ENCODE measurements around the gene NEUROD4.

Gene NEUROD4

DNA sequence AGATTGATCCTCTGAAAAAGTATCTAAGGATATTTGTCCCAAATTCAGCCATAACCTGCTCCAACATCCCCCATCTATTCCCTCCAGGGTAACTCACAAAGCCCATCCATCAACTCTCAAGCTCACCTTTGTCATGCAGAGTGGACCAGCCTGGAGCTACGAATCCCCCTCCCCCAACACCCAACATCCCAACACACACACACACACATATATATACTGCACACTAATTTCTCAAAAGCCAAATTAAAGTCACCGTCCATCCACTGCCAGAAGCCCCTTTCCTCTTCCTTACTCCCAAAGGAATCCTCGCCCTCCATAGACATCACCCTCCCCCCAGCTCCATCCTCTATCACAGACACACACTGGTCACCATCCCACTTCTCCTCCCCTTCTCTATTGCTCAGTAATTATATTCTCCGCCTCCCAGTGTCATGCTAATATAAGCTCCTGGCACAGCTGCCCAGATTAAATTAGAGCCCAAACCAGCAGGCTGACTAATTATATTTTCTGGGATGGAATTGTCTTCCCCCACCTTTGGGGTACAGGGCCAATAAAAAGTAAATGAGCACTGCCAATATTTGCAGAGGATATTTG, 21.7 kb upstream of the NEUROD4 start:
- no peak for DNase-seq (ENCODE audit: low read depth in 1 of 2, low spot score in 1 of 2)

DNA sequence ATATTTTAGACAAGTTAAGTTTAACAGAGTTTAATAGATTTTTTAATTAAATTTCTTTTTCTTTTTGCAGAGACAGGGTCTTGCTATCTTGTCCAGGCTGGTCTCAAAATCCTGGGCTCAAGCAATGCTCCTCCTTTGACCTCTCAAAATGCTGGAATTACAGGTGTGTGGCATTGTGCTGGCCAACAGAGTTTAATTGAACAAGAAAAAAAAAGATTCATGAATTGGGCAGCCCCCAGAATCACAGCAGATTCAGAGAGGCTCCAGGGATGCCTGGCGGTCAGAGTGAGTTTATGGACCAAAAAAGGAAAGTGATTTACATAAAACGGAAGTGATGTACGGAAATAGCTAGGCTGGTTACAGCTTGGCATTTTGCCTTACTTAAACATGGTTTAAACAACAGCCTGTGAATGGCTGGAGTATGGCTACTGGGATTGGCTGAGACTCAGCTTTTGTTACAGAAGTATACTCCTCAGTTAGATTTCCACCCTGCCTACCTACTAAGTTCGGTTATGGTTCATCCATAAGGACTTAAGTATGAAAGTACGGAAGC, 20.7 kb upstream of the NEUROD4 start:
- no peak for DNase-seq (ENCODE audit: low read depth in 1 of 2, low spot score in 1 of 2)

- no peak for DNase-seq (ENCODE audit: low read depth in 1 of 2, low spot score in 1 of 2)
Observed at GRCh38 chr12:55001198-55001868, 18.4 kb upstream of the NEUROD4 start.

- no peak for DNase-seq (ENCODE audit: low read depth in 1 of 2, low spot score in 1 of 2)
Observed at GRCh38 chr12:55002355-55002754, 17.4 kb upstream of the NEUROD4 start.

GRCh38 chr12:55008944-55009585, 10.7 kb upstream of the NEUROD4 start:
- no peak for DNase-seq (ENCODE audit: low read depth in 1 of 2, low spot score in 1 of 2)

- DNase-seq (ENCODE audit: low read depth in 1 of 2, low spot score in 1 of 2), result no peak
Observed at GRCh38 chr12:55017416-55017925, 2.3 kb upstream of the NEUROD4 start.

DNA sequence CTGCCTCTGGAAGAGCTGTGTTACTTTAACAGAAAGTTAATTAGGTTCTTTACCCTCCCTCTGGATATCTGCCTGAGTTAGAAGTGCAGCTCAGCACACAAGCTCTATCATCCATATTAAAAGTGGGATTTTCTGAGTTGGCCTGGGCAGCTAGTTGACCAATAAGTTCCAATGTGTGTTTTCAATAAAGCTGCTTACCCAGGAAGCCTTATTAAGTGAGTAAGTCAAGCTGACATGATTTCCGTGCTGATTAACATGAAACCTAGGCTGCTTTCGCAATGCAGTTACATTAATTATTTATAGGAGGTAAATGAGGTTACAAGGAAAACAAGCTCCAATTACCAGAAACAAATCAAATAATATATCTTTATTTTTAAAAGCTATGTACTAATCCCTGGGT, 4.8 kb downstream of the NEUROD4 start:
- no peak for DNase-seq (ENCODE audit: low read depth in 1 of 2, low spot score in 1 of 2)

GRCh38 chr12:55025508-55025907, 5.7 kb downstream of the NEUROD4 start:
- DNase-seq (ENCODE audit: low read depth in 1 of 2, low spot score in 1 of 2), result no peak

- no peak for DNase-seq (ENCODE audit: low read depth in 1 of 2, low spot score in 1 of 2)
Observed at GRCh38 chr12:55034218-55034617, 14.4 kb downstream of the NEUROD4 start.

DNA sequence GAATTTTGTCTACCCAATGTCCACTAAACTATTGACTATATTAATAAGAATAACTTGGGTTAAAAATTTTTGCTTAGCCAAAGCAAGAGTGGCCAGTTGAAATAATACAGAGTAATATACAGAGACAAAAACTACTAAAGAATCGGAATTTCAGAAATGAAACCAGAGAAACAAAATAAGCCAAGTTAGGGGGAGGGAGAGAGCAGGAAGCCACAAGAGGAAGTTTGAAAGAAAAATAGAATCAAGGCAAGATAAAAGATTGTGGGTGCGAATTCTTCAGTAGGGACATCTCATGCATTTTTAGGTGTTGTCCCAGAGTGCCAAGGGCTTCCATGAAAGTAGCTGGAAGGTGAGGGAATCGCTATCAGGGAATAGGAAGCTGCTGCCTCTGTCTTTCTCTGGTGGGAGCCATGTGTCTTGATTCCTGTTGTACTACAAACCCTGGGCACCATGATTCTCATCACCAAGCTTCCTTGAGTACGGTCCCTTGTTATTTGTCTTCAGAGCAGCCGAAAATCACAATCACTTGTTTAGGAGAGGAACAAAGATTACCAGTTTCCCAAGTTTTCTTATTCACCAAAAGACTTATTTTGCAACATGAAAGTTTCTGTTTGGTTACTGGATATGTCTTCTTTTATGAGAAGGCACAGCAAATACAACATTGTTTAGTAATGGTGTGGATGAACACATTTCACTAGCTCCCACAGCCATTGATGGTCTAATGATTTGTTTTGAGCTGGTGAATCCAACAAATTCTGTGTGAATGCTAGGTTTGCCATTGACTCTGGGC, 16.7 kb downstream of the NEUROD4 start:
- no peak for DNase-seq (ENCODE audit: low read depth in 1 of 2, low spot score in 1 of 2)

DNA sequence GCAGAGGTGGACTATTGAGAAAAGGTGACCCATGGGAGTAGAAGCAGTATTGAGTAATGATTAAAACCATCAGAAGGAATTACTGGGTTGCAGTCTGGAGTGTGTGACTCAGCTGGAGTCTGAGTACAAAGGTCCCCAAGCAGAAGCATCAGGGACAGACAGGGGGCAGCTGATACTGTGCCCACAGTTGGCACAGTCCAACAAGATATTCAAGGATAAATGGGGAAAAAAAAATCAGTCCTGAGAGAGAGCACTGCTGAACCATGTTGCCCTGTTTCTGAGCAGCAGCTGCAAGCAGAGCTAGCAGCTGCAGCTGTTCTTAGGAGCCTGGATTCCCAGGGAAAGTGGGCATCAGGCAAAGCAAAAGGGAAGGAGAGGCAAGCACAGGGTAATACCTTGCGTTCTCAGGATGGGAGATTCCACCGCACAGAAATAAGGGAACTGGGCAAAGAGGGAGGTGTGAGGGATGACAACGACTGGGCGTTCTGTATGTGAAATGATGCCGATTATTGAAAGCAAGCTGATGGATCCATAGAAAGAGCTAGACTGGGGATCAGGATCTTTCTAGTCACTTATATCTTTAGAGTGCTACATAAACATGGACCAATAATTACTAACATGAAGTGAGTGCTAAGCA, 17.7 kb downstream of the NEUROD4 start:
- no peak for DNase-seq (ENCODE audit: low read depth in 1 of 2, low spot score in 1 of 2)

GRCh38 chr12:55039395-55040354, 19.9 kb downstream of the NEUROD4 start:
- no peak for DNase-seq (ENCODE audit: low read depth in 1 of 2, low spot score in 1 of 2)

- DNase-seq (ENCODE audit: low read depth in 1 of 2, low spot score in 1 of 2), result no peak
Observed at GRCh38 chr12:55041345-55042055, 21.7 kb downstream of the NEUROD4 start.

- no peak for DNase-seq (ENCODE audit: low read depth in 1 of 2, low spot score in 1 of 2)
Observed at GRCh38 chr12:55043542-55043941, 23.8 kb downstream of the NEUROD4 start.

DNA sequence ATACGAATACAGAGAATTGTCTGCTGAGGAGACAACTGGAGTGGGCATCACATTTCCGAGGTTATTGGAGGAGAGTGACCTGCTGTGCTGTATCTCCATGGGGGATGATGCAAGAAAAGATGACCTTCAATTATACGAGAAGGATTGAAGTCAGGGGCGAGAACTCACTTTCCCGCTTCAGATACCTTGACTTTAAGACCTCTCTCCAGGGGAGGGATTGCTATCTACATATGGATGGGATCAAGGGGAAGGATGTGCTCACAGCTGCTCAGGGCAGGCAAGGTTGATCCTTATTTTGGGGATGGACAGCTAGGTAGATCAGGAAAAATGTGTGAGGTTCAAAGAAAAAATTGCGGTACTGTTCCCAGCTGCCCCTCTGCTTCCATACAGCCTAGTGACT, 24.4 kb downstream of the NEUROD4 start:
- DNase-seq (ENCODE audit: low read depth in 1 of 2, low spot score in 1 of 2), result no peak

DNA sequence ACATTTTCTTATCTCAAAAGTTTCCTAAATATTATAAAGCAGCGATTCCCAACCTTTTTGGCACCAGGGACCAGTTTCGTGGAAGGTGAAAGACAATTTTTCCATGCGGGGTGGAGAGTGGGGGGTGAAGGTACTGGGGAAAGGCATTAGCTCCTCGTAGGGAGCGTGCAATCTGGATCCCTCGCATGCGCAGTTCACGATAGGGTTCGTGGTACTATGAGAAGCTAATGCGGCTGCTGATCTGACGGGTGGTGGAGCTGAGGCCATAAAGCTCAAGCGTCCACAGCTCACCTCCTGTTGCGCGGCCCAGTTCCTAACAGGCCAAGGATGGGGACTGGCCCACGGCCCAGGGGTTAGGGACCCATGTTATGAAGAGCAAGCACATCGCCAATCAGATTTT, 29.9 kb downstream of the NEUROD4 start:
- no peak for DNase-seq (ENCODE audit: low read depth in 1 of 2, low spot score in 1 of 2)

GRCh38 chr12:55051197-55051947, 31.6 kb downstream of the NEUROD4 start:
- DNase-seq (ENCODE audit: low read depth in 1 of 2, low spot score in 1 of 2), result no peak

GRCh38 chr12:55057481-55057880, 37.7 kb downstream of the NEUROD4 start:
- DNase-seq (ENCODE audit: low read depth in 1 of 2, low spot score in 1 of 2), result no peak
